ENCODE results near the gene KEL.

DNA sequence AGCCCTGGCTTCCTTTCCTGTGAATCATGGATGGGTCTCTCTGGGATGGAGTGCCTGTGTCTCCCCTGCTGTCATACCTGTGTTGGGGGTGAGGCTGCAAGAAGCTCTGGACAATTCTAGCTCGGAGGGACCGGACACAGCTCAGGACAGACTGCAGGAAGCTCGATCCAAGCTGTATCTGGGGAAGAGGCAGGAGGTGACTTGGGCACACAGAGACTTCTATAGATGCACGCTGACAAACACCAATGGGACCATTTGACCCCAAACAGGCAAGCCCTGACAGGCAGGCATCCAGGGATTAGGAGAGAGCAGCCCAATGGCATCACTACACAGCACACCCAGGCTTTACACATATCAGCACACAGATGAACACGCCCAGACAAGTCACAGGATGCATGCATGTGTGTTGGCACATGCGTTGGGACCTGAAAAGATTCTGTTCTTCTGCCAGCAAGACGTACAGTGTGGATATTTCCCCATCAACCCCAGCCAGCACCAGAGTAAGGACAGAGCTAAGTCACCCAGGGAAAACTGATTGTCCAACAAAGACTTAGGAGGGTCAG, 18.4 kb downstream of the KEL start:
- TF ChIP-seq, protein P1, sequence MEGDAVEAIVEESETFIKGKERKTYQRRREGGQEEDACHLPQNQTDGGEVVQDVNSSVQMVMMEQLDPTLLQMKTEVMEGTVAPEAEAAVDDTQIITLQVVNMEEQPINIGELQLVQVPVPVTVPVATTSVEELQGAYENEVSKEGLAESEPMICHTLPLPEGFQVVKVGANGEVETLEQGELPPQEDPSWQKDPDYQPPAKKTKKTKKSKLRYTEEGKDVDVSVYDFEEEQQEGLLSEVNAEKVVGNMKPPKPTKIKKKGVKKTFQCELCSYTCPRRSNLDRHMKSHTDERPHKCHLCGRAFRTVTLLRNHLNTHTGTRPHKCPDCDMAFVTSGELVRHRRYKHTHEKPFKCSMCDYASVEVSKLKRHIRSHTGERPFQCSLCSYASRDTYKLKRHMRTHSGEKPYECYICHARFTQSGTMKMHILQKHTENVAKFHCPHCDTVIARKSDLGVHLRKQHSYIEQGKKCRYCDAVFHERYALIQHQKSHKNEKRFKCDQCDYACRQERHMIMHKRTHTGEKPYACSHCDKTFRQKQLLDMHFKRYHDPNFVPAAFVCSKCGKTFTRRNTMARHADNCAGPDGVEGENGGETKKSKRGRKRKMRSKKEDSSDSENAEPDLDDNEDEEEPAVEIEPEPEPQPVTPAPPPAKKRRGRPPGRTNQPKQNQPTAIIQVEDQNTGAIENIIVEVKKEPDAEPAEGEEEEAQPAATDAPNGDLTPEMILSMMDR (IDR thresholded peaks at IDR 0.05; ENCODE audit: poor library complexity), result no peak
- no peak for TF ChIP-seq EZH2 (IDR thresholded peaks at IDR 0.05; ENCODE audit: borderline replicate concordance)
